SK-N-MC (cell line): ENCODE measurements around the gene SLC5A10.

Experiments used
- EZH2 ChIP-seq: fragments of 200-600 bp; sonication (generic); IDR thresholded peaks from one replicate; pipeline ENCODE4 v1.6.1; 2017; ENCODE audit warnings: antibody characterized with exemption
- POLR2AphosphoS5 ChIP-seq: IDR thresholded peaks from 2 replicates; pipeline ENCODE4 v1.6.1; 2012; ENCODE audit warnings: mild to moderate bottlenecking, low read depth, low read length, borderline replicate concordance

- no peak for TF ChIP-seq POLR2AphosphoS5
- TF ChIP-seq EZH2 = no peak
These were observed 50.1 kb downstream of the SLC5A10 start for GRCh38 chr17:19001907-19002590.
